GM19240 (cell line): ENCODE results near the gene MAFG.

Experiments used
- DNase-seq: peaks from one replicate; pipeline ENCODE4 v3.0.0; 2011; ENCODE audit warnings: low spot score; ENCODE audit not compliant: insufficient read length

Gene MAFG

GRCh38 chr17:81927653-81928543 is at the start of gene MAFG:
TSS of gene MAFG (minus strand) at chr17:81927735. CDS start at chr17:81923185, 4,550 bp downstream.
- DNase-seq: peak; percentile 99

GRCh38 chr17:81976332-81977210 is 49.0 kb upstream of the MAFG start:
- DNase-seq: no peak

- DNase-seq: no peak
These were observed 45.9 kb upstream of the MAFG start for GRCh38 chr17:81973432-81973831.

- no peak for DNase-seq
These were observed 41.6 kb upstream of the MAFG start for GRCh38 chr17:81968850-81969812.

- no peak for DNase-seq
These were observed 40.8 kb upstream of the MAFG start for GRCh38 chr17:81968396-81968745.

- DNase-seq: peak; percentile 90
These were observed 40.2 kb upstream of the MAFG start for GRCh38 chr17:81967533-81968395.

GRCh38 chr17:81967244-81967532 is 39.7 kb upstream of the MAFG start:
- DNase-seq: no peak

- no peak for DNase-seq
These were observed 39.1 kb upstream of the MAFG start for GRCh38 chr17:81966343-81967243.

- no peak for DNase-seq
These were observed 36.7 kb upstream of the MAFG start for GRCh38 chr17:81964081-81964849.

GRCh38 chr17:81962499-81963441 is 35.2 kb upstream of the MAFG start:
- no peak for DNase-seq

- DNase-seq: no peak
These were observed 34.3 kb upstream of the MAFG start for GRCh38 chr17:81961521-81962498.

GRCh38 chr17:81961087-81961511 is 33.6 kb upstream of the MAFG start, which contains the start of gene NOTUM:
TSS of gene NOTUM (minus strand) at chr17:81961187. CDS start at chr17:81960909, 278 bp downstream.
- DNase-seq: no peak

- DNase-seq: no peak
These were observed 32.8 kb upstream of the MAFG start for GRCh38 chr17:81960130-81960958.

- peak; percentile 67 for DNase-seq
These were observed 32.0 kb upstream of the MAFG start for GRCh38 chr17:81959362-81960129.
